ENCODE measurements around the gene GPC6.

GPC6 gene

DNA sequence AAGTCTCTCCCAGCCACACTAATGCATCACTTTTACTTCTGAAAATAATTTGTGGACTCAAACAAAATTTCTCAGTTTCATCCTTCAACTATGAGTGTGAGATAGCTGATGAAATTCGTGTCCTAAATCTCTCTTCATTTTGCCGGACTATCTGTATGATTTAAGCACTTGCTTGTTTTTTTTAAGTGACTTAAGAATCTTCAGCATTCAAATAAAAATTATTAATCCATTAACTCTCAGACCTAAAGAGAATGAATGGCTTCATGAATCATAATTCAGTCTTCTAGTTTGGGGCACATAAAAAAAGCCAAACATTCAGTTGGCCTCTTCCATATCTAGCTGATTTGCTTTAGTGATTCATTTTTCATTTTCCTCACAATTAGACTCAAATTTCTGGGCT is 673.4 kb downstream of the GPC6 start:
- H3K27me3 ChIP-seq (ENCODE audit: control insufficient read depth in 1 of 2, insufficient read depth in 2 of 2, low read length in 2 of 2) = no peaks in the 10 kb centered on the region
- no peak overlapping the region for H3K9ac ChIP-seq (ENCODE audit: low read length in 2 of 2)
- H3K4me3 ChIP-seq (ENCODE audit: low read length in 2 of 2) = no peak overlapping the region
- H3K4me1 ChIP-seq (ENCODE audit: control insufficient read depth, insufficient read depth, low read length) = no peaks in the 10 kb centered on the region
- no peaks in the 10 kb centered on the region for H3K9me3 ChIP-seq (ENCODE audit: control insufficient read depth in 2 of 2, low read length in 2 of 2)
- no peaks in the 10 kb centered on the region for H3K36me3 ChIP-seq (ENCODE audit: control insufficient read depth in 2 of 2, insufficient read depth in 2 of 2, low read length in 2 of 2)
- no peak overlapping the region for H3K27ac ChIP-seq (ENCODE audit: low read length)

- Histone ChIP-seq H3K4me1 (ENCODE audit: control insufficient read depth, insufficient read depth, low read length) (no peaks in the 10 kb centered on the region), H3K9me3 (ENCODE audit: control insufficient read depth in 2 of 2, low read length in 2 of 2) (no peaks in the 10 kb centered on the region), H3K27me3 (ENCODE audit: control insufficient read depth in 1 of 2, insufficient read depth in 2 of 2, low read length in 2 of 2) (no peaks in the 10 kb centered on the region), H3K36me3 (ENCODE audit: control insufficient read depth in 2 of 2, insufficient read depth in 2 of 2, low read length in 2 of 2) (no peaks in the 10 kb centered on the region), H3K9ac (ENCODE audit: low read length in 2 of 2) (no peak overlapping the region), H3K27ac (ENCODE audit: low read length) (no peak overlapping the region), H3K4me3 (ENCODE audit: low read length in 2 of 2) (no peak overlapping the region)
Measured at GRCh38 chr13:93900731-93901130, 674.1 kb downstream of the GPC6 start.

GRCh38 chr13:93903909-93904308 is 677.3 kb downstream of the GPC6 start:
- H3K9me3 ChIP-seq (ENCODE audit: control insufficient read depth in 2 of 2, low read length in 2 of 2) = no peaks in the 10 kb centered on the region

DNA sequence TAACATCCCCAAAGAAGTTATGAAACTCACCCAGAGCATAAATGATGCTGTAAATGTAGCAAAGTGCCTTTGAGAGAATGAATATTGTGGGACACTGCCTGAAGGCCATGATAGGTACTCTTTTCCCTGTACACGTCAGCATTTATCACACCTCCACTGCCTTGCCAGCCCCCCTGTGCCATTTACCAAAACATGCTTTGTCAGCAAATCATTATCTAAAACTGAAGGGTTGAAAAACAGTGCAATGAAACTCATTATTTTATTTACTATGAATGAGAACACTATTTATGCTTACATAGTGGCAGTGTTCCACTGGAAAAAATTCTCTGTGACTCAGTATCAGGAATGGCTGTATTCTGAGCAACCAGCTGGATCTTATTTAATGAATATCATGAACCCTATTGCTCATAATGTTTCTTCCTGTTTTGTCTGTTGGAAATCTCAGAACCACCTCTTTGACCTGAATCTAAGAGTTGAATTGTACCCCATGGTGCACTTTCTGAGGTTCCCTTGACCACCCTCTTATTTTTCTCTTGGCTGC is 688.7 kb downstream of the GPC6 start:
- Histone ChIP-seq H3K4me3 (ENCODE audit: low read length in 2 of 2) (no peak overlapping the region), H3K36me3 (ENCODE audit: control insufficient read depth in 2 of 2, insufficient read depth in 2 of 2, low read length in 2 of 2) (no peaks in the 10 kb centered on the region), H3K4me1 (ENCODE audit: control insufficient read depth, insufficient read depth, low read length) (no peaks in the 10 kb centered on the region), H3K9me3 (ENCODE audit: control insufficient read depth in 2 of 2, low read length in 2 of 2) (no peaks in the 10 kb centered on the region), H3K9ac (ENCODE audit: low read length in 2 of 2) (no peak overlapping the region), H3K27me3 (ENCODE audit: control insufficient read depth in 1 of 2, insufficient read depth in 2 of 2, low read length in 2 of 2) (no peaks in the 10 kb centered on the region), H3K27ac (ENCODE audit: low read length) (no peak overlapping the region)

More at GRCh38 chr13:93903909-93904308, 677.3 kb downstream of the GPC6 start:
- Histone ChIP-seq H3K27me3 (ENCODE audit: control insufficient read depth in 1 of 2, insufficient read depth in 2 of 2, low read length in 2 of 2) (no peaks in the 10 kb centered on the region), H3K9ac (ENCODE audit: low read length in 2 of 2) (peak overlapping the region in 1 of 2 donors; percentile 3), H3K36me3 (ENCODE audit: control insufficient read depth in 2 of 2, insufficient read depth in 2 of 2, low read length in 2 of 2) (no peaks in the 10 kb centered on the region), H3K4me1 (ENCODE audit: control insufficient read depth, insufficient read depth, low read length) (no peaks in the 10 kb centered on the region), H3K27ac (ENCODE audit: low read length) (no peak overlapping the region), H3K4me3 (ENCODE audit: low read length in 2 of 2) (no peak overlapping the region)

DNA sequence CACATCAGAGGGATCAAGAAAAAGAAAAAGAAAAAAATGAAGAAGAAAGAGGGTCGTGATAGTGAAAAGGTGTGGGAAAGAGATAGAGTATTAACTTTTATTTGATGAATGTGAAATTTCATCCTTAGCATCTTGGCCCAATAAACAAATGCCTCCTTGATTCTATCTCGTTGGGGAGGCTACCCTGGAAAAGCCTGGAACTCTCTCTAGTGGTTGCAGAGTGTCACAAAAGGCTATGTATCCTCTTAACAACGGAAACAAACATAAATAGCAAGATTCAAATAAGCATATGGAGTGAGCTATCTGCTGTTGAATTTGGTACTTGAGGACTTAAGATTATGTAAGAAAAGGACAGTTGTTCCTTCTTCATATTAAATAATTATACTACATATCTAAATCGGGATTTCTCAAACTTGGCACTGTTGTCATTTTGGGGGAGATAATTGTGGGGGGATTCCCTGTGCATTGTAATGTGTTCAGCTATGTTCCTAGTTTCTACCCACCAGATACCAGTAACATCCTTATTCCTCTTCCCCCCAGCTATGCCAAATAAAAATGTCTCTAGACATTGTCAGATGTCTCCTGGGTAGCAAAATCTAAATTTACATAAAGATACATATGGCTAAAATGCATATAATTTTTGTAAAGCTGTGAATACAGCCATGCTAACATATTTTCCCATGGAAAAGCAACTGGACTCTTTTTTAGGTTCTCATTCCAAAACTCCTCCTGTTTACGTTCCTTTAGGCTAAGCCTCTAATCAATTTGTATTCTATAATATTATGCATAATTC is 695.7 kb downstream of the GPC6 start:
- Histone ChIP-seq H3K4me3 (ENCODE audit: low read length in 2 of 2) (no peak overlapping the region), H3K36me3 (ENCODE audit: control insufficient read depth in 2 of 2, insufficient read depth in 2 of 2, low read length in 2 of 2) (no peaks in the 10 kb centered on the region), H3K4me1 (ENCODE audit: control insufficient read depth, insufficient read depth, low read length) (no peaks in the 10 kb centered on the region), H3K9me3 (ENCODE audit: control insufficient read depth in 2 of 2, low read length in 2 of 2) (no peaks in the 10 kb centered on the region), H3K27me3 (ENCODE audit: control insufficient read depth in 1 of 2, insufficient read depth in 2 of 2, low read length in 2 of 2) (no peaks in the 10 kb centered on the region), H3K9ac (ENCODE audit: low read length in 2 of 2) (no peak overlapping the region), H3K27ac (ENCODE audit: low read length) (no peak overlapping the region)

DNA sequence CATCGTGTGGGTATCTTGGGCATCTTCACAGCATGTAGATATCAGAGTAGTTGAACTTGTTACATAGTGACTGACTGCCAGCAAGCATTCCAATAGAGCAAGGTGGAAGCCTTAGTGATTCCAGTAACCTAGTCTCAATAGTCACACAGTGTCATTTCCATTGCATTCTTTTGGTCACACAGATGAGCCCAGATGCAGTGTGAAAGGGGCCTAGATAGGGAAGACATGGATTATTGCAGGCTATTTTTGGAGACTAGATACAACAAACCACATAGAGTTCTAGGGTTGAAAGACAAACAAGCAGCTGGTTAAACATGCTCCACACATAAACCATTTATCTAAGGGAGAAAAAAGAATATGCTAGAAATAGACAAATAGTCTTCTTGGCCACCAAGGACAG is 699.4 kb downstream of the GPC6 start:
- Histone ChIP-seq H3K27ac (ENCODE audit: low read length) (no peak overlapping the region), H3K4me1 (ENCODE audit: control insufficient read depth, insufficient read depth, low read length) (no peaks in the 10 kb centered on the region), H3K9ac (ENCODE audit: low read length in 2 of 2) (no peak overlapping the region), H3K27me3 (ENCODE audit: control insufficient read depth in 1 of 2, insufficient read depth in 2 of 2, low read length in 2 of 2) (no peaks in the 10 kb centered on the region), H3K4me3 (ENCODE audit: low read length in 2 of 2) (no peak overlapping the region), H3K36me3 (ENCODE audit: control insufficient read depth in 2 of 2, insufficient read depth in 2 of 2, low read length in 2 of 2) (no peaks in the 10 kb centered on the region), H3K9me3 (ENCODE audit: control insufficient read depth in 2 of 2, low read length in 2 of 2) (no peaks in the 10 kb centered on the region)

- no peak overlapping the region for H3K4me3 ChIP-seq (ENCODE audit: low read length in 2 of 2)
- H3K36me3 ChIP-seq (ENCODE audit: control insufficient read depth in 2 of 2, insufficient read depth in 2 of 2, low read length in 2 of 2) = no peaks in the 10 kb centered on the region
- H3K27me3 ChIP-seq (ENCODE audit: control insufficient read depth in 1 of 2, insufficient read depth in 2 of 2, low read length in 2 of 2) = no peaks in the 10 kb centered on the region
- no peak overlapping the region for H3K9ac ChIP-seq (ENCODE audit: low read length in 2 of 2)
- H3K27ac ChIP-seq (ENCODE audit: low read length) = no peak overlapping the region
- no peaks in the 10 kb centered on the region for H3K9me3 ChIP-seq (ENCODE audit: control insufficient read depth in 2 of 2, low read length in 2 of 2)
- no peaks in the 10 kb centered on the region for H3K4me1 ChIP-seq (ENCODE audit: control insufficient read depth, insufficient read depth, low read length)
Measured at GRCh38 chr13:93926425-93926824, 699.8 kb downstream of the GPC6 start.

GRCh38 chr13:93927431-93927830 is 700.8 kb downstream of the GPC6 start:
- Histone ChIP-seq H3K4me1 (ENCODE audit: control insufficient read depth, insufficient read depth, low read length) (no peaks in the 10 kb centered on the region), H3K36me3 (ENCODE audit: control insufficient read depth in 2 of 2, insufficient read depth in 2 of 2, low read length in 2 of 2) (no peaks in the 10 kb centered on the region), H3K27ac (ENCODE audit: low read length) (no peak overlapping the region), H3K27me3 (ENCODE audit: control insufficient read depth in 1 of 2, insufficient read depth in 2 of 2, low read length in 2 of 2) (no peaks in the 10 kb centered on the region), H3K4me3 (ENCODE audit: low read length in 2 of 2) (no peak overlapping the region), H3K9ac (ENCODE audit: low read length in 2 of 2) (no peak overlapping the region), H3K9me3 (ENCODE audit: control insufficient read depth in 2 of 2, low read length in 2 of 2) (no peaks in the 10 kb centered on the region)

DNA sequence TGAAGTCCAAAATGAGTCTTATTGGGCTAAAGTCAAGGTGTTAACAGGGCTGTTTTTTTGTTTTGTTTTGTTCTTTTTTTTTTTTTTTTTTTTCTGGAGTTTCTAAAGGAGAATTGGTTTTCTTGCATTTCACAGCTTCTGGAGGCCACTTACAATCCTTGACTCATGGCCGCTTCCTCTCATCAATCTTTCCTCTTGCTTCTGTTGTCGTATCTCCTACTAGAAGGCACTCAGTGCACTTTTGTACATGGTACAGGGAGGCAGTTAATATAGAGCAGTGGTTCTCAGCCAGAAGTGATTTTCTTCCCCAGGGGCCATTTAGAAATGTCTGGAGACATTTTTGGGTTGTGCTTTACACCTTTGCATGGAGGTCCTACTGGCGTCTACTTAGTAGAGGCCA is 706.3 kb downstream of the GPC6 start:
- Histone ChIP-seq H3K4me1 (ENCODE audit: control insufficient read depth, insufficient read depth, low read length) (no peaks in the 10 kb centered on the region), H3K27me3 (ENCODE audit: control insufficient read depth in 1 of 2, insufficient read depth in 2 of 2, low read length in 2 of 2) (no peaks in the 10 kb centered on the region), H3K27ac (ENCODE audit: low read length) (no peak overlapping the region), H3K36me3 (ENCODE audit: control insufficient read depth in 2 of 2, insufficient read depth in 2 of 2, low read length in 2 of 2) (no peaks in the 10 kb centered on the region), H3K9ac (ENCODE audit: low read length in 2 of 2) (no peak overlapping the region), H3K9me3 (ENCODE audit: control insufficient read depth in 2 of 2, low read length in 2 of 2) (no peaks in the 10 kb centered on the region), H3K4me3 (ENCODE audit: low read length in 2 of 2) (no peak overlapping the region)

GRCh38 chr13:93936901-93937300 is 710.3 kb downstream of the GPC6 start:
- Histone ChIP-seq H3K27me3 (ENCODE audit: control insufficient read depth in 1 of 2, insufficient read depth in 2 of 2, low read length in 2 of 2) (no peaks in the 10 kb centered on the region), H3K4me3 (ENCODE audit: low read length in 2 of 2) (no peak overlapping the region), H3K9me3 (ENCODE audit: control insufficient read depth in 2 of 2, low read length in 2 of 2) (no peaks in the 10 kb centered on the region), H3K27ac (ENCODE audit: low read length) (no peak overlapping the region), H3K9ac (ENCODE audit: low read length in 2 of 2) (no peak overlapping the region), H3K4me1 (ENCODE audit: control insufficient read depth, insufficient read depth, low read length) (no peaks in the 10 kb centered on the region), H3K36me3 (ENCODE audit: control insufficient read depth in 2 of 2, insufficient read depth in 2 of 2, low read length in 2 of 2) (no peaks in the 10 kb centered on the region)

DNA sequence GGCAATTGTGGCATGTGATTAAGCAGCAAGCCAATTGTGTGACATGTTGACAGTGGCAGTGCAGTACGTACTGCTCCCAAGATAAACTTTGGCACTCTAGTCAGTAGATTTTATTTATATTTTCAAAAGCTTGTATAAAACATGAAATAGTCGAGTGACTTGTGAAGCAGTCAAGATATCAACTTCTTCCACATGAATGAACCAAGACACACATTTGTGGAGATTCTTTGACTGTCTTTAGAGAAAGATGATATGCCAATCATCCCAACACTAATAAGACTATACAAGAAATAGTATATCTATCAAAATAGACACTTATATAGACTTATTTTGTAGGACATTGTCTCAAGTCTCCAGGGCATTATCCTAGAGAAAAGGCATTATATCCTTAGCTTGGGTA is 714.8 kb downstream of the GPC6 start:
- H3K9me3 ChIP-seq (ENCODE audit: control insufficient read depth in 2 of 2, low read length in 2 of 2) = no peaks in the 10 kb centered on the region
- H3K9ac ChIP-seq (ENCODE audit: low read length in 2 of 2) = no peak overlapping the region
- no peaks in the 10 kb centered on the region for H3K4me1 ChIP-seq (ENCODE audit: control insufficient read depth, insufficient read depth, low read length)
- no peak overlapping the region for H3K4me3 ChIP-seq (ENCODE audit: low read length in 2 of 2)
- H3K36me3 ChIP-seq (ENCODE audit: control insufficient read depth in 2 of 2, insufficient read depth in 2 of 2, low read length in 2 of 2) = no peaks in the 10 kb centered on the region
- no peaks in the 10 kb centered on the region for H3K27me3 ChIP-seq (ENCODE audit: control insufficient read depth in 1 of 2, insufficient read depth in 2 of 2, low read length in 2 of 2)
- no peak overlapping the region for H3K27ac ChIP-seq (ENCODE audit: low read length)
